ENCODE measurements around the gene SMIM28.

DNA sequence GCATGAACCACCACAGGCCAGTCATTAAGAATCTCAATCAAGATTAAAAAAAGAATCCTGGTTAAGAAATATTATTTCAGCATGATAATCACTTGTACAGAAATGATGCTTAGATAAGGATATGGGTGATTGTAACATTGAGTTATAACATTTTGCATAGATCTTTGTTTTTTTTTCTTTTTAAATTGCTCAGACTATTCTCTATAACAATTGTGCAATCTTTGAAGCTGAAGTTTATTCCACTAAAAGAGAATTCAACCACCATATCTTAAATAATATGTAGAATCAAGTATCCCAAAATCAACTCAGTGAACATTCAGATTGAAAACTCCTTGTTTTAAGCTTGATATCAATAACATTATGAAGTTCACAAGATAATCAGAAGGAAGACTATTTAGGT lies 663 bp upstream of the SMIM28 start:
- TF ChIP-seq BHLHE40 (IDR thresholded peaks at IDR 0.05; ENCODE audit: borderline replicate concordance) (no peak), FOXM1 (IDR thresholded peaks at IDR 0.05; ENCODE audit: borderline replicate concordance) (no peak), ELF4 (IDR thresholded peaks at IDR 0.05) (no peak), CTBP1 (IDR thresholded peaks at IDR 0.05; ENCODE audit: borderline replicate concordance) (no peak), FOXA1 (IDR thresholded peaks at IDR 0.05) (no peak), SUZ12 (IDR thresholded peaks at IDR 0.05) (no peak), SP1 (IDR thresholded peaks at IDR 0.05) (no peak), HDGF (IDR thresholded peaks at IDR 0.05; ENCODE audit: borderline replicate concordance) (no peak), ZNF384 (IDR thresholded peaks at IDR 0.05) (no peak)

All from HEK293T (cell line).